ENCODE results near the gene RAB5IF.

Gene RAB5IF

GRCh38 chr20:36653456-36653855, 47.9 kb downstream of the RAB5IF start:
- Histone ChIP-seq H3K36me3 (replicated peaks) (peaks cover 2% of the 10 kb centered on the region), H3K4me3 (ENCODE audit: low read depth, low read length) (no peak overlapping the region), H3K27ac (no peak overlapping the region), H3K27me3 (replicated peaks) (no peaks in the 10 kb centered on the region)
- in situ Hi-C loops (cut with HindIII; ENCODE audit: low pct_ligation_motif_present, low sequenced_read_pairs): no loop called here
- TF ChIP-seq CTCF (IDR thresholded peaks at IDR 0.05; ENCODE audit: low read depth, low read length, missing control alignments): no peak
- no peak for DNase-seq

- no peak for DNase-seq
- no peak overlapping the region for H3K4me3 ChIP-seq (ENCODE audit: low read depth, low read length)
- in situ Hi-C loops (cut with HindIII; ENCODE audit: low pct_ligation_motif_present, low sequenced_read_pairs): no loop called here
- peaks cover 2% of the 10 kb centered on the region for H3K36me3 ChIP-seq (replicated peaks)
- no peaks in the 10 kb centered on the region for H3K27me3 ChIP-seq (replicated peaks)
- TF ChIP-seq CTCF (IDR thresholded peaks at IDR 0.05; ENCODE audit: low read depth, low read length, missing control alignments): no peak
- no peak overlapping the region for H3K27ac ChIP-seq
Observed at GRCh38 chr20:36654506-36654905, 48.9 kb downstream of the RAB5IF start.

GRCh38 chr20:36655004-36655403, 49.4 kb downstream of the RAB5IF start:
- Histone ChIP-seq H3K4me3 (ENCODE audit: low read depth, low read length) (no peak overlapping the region), H3K27me3 (replicated peaks) (no peaks in the 10 kb centered on the region), H3K36me3 (replicated peaks) (peaks cover 2% of the 10 kb centered on the region), H3K27ac (no peak overlapping the region)
- TF ChIP-seq CTCF (IDR thresholded peaks at IDR 0.05; ENCODE audit: low read depth, low read length, missing control alignments): no peak
- DNase-seq: no peak
- in situ Hi-C loops (cut with HindIII; ENCODE audit: low pct_ligation_motif_present, low sequenced_read_pairs): no loop called here

- Histone ChIP-seq H3K27me3 (replicated peaks) (no peaks in the 10 kb centered on the region), H3K36me3 (replicated peaks) (peaks cover 5% of the 10 kb centered on the region), H3K4me3 (ENCODE audit: low read depth, low read length) (no peak overlapping the region), H3K27ac (no peak overlapping the region)
- DNase-seq: no peak
- no peak for TF ChIP-seq CTCF (IDR thresholded peaks at IDR 0.05; ENCODE audit: low read depth, low read length, missing control alignments)
- in situ Hi-C loops (cut with HindIII; ENCODE audit: low pct_ligation_motif_present, low sequenced_read_pairs): no loop called here
Observed at GRCh38 chr20:36656733-36657132, 51.2 kb downstream of the RAB5IF start.

- DNase-seq: no peak
- in situ Hi-C loops (cut with HindIII; ENCODE audit: low pct_ligation_motif_present, low sequenced_read_pairs): no loop called here
Observed at GRCh38 chr20:36658300-36658699, 52.7 kb downstream of the RAB5IF start.

More at GRCh38 chr20:36658300-36658699, 52.7 kb downstream of the RAB5IF start:
- H3K4me3 ChIP-seq (ENCODE audit: low read depth, low read length): no peak overlapping the region
- H3K27me3 ChIP-seq (replicated peaks): no peaks in the 10 kb centered on the region
- no peak for TF ChIP-seq CTCF (IDR thresholded peaks at IDR 0.05; ENCODE audit: low read depth, low read length, missing control alignments)
- peaks cover 5% of the 10 kb centered on the region for H3K36me3 ChIP-seq (replicated peaks)
- no peak overlapping the region for H3K27ac ChIP-seq
